ENCODE data around the gene SMKR1. TPM values are rescaled to one million over a fixed set of nuclear protein-coding genes. Genes with fewer than 3 reads are reported as not detected.

The SMKR1 gene
- total RNA-seq, 1 experiment from 2014 or later: 8.9 TPM

DNA sequence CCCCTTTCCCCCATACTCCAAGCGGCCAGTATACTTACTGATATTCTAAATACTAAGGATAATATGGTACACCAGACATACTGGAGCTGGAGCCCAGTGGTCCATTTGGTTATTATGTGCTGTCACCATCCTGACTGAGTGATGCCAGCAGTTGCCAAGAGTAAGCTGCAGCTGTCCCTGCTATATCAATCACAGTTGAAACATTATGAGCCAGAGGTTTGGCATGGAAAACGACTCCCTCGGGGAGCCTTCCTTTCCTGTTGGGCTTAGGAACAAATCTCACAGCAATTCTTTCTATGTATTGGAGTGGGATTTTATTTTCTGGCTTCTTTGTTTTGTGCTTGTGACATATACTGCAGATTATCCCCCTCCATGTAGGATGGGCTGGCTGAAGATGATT is 35.5 kb upstream of the SMKR1 start:
- Histone ChIP-seq H3K27me3 (ENCODE audit: insufficient read depth, low read length) (no peaks in the 10 kb centered on the region), H3K4me1 (ENCODE audit: control insufficient read depth in 1 of 2, insufficient read depth in 2 of 2, low read length in 2 of 2) (peaks cover 0 to 7% of the 10 kb centered on the region in 2 experiments; a peak in 3 of 4 replicates), H3K9me2 (ENCODE audit: insufficient read depth) (no peaks in the 10 kb centered on the region), H4K20me1 (ENCODE audit: insufficient read depth) (no peaks in the 10 kb centered on the region), H3K36me3 (ENCODE audit: control insufficient read depth in 1 of 2, insufficient read depth in 2 of 2, low read length in 2 of 2) (peaks cover 0 to 4% of the 10 kb centered on the region in 2 experiments; a peak in 2 of 4 replicates), H3K9ac (ENCODE audit: low read length) (no peak overlapping the region), H3K9me3 (ENCODE audit: control insufficient read depth in 1 of 2, insufficient read depth in 1 of 2, low read depth in 1 of 2, low read length in 2 of 2) (no peaks in the 10 kb centered on the region), H3K27ac (ENCODE audit: low read depth, low read length) (no peak overlapping the region), H3K4me3 (replicated peaks in 1 of 2; ENCODE audit: low read depth in 1 of 2, low read length in 2 of 2) (no peak overlapping the region), H3K79me2 (ENCODE audit: insufficient read depth, low read length) (no peaks in the 10 kb centered on the region), H2AFZ (ENCODE audit: low read depth, low read length, poor library complexity, severe bottlenecking) (no peak overlapping the region), H3K4me2 (ENCODE audit: low read length) (no peak overlapping the region)
- ChIA-PET CTCF (interaction anchor here (0.7 kb wide), 1 partner anchor 99 kb away, joined by 3 read pairs; no protein-coding TSS in a partner anchor), POLR2A (no interaction called here), RAD21 (ENCODE audit: low non-redundant PET in 1 of 2, low total read pairs in 2 of 2, uncharacterized antibody in 2 of 2, unreplicated experiment in 2 of 2) (no interaction called here)
- no TSS peak for BruUV-seq (replicated peaks)
- intact Hi-C loops (cut with micrococcal nuclease): no loop called here
- no peak for TF ChIP-seq EZH2 (IDR thresholded peaks at IDR 0.05)
- TF ChIP-seq, protein P1, sequence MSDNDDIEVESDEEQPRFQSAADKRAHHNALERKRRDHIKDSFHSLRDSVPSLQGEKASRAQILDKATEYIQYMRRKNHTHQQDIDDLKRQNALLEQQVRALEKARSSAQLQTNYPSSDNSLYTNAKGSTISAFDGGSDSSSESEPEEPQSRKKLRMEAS (IDR thresholded peaks at IDR 0.05): no peak
- DNase-seq (ENCODE audit: low read depth, low spot score) (no peak), ATAC-seq (no peak)

DNA sequence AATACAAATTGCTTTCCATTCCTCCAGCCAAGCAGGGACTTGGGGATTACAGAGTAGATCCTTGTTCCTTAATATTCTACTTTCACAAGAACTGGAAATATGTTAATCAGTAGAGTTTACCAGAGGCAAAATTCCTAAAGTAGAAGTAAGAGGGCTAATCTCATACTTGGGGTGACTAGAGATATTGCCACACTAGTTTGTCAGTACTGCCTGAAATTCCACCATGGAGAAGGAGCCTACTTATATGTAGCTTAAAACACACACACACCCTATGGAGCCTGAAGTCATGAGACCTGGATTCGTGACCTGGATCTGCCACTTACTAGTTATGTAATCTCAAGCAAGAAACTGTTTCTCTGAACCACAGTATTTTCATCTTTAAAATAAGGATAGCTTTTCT is 34.2 kb upstream of the SMKR1 start:
- DNase-seq (ENCODE audit: low read depth, low spot score) (no peak), ATAC-seq (no peak)
- Histone ChIP-seq H3K27ac (ENCODE audit: low read depth, low read length) (no peak overlapping the region), H4K20me1 (ENCODE audit: insufficient read depth) (no peaks in the 10 kb centered on the region), H3K4me1 (ENCODE audit: control insufficient read depth in 1 of 2, insufficient read depth in 2 of 2, low read length in 2 of 2) (peaks cover 0 to 9% of the 10 kb centered on the region in 2 experiments; a peak in 3 of 4 replicates), H3K36me3 (ENCODE audit: control insufficient read depth in 1 of 2, insufficient read depth in 2 of 2, low read length in 2 of 2) (0 out of 4 replicates have a peak, but pooled peaks cover 0 to 3% of the 10 kb centered on the region in 2 experiments), H3K4me3 (replicated peaks in 1 of 2; ENCODE audit: low read depth in 1 of 2, low read length in 2 of 2) (no peak overlapping the region), H2AFZ (ENCODE audit: low read depth, low read length, poor library complexity, severe bottlenecking) (no peak overlapping the region), H3K79me2 (ENCODE audit: insufficient read depth, low read length) (no peaks in the 10 kb centered on the region), H3K4me2 (ENCODE audit: low read length) (no peak overlapping the region), H3K9ac (ENCODE audit: low read length) (no peak overlapping the region), H3K9me2 (ENCODE audit: insufficient read depth) (no peaks in the 10 kb centered on the region), H3K27me3 (ENCODE audit: insufficient read depth, low read length) (no peaks in the 10 kb centered on the region), H3K9me3 (ENCODE audit: control insufficient read depth in 1 of 2, insufficient read depth in 1 of 2, low read depth in 1 of 2, low read length in 2 of 2) (no peaks in the 10 kb centered on the region)
- CTCF ChIA-PET: interaction anchor here (1.3 kb wide), 1 partner anchor 125 kb away, joined by 3 read pairs; no protein-coding TSS in a partner anchor
- intact Hi-C loops (cut with micrococcal nuclease): no loop called here
- TF ChIP-seq JUND (IDR thresholded peaks at IDR 0.05) (no peak), ELF1 (IDR thresholded peaks at IDR 0.05; ENCODE audit: borderline replicate concordance, low read depth) (no peak), EZH2phosphoT487 (IDR thresholded peaks at IDR 0.05; ENCODE audit: borderline replicate concordance) (no peak), FOSL1 (IDR thresholded peaks at IDR 0.05; ENCODE audit: low read depth) (no peak), RAD21 (IDR thresholded peaks at IDR 0.05; ENCODE audit: low read depth) (no peak), EZH2 (IDR thresholded peaks at IDR 0.05) (no peak), CEBPB (IDR thresholded peaks at IDR 0.05; ENCODE audit: low read depth) (no peak), POLR2AphosphoS5 (IDR thresholded peaks at IDR 0.05; ENCODE audit: low read depth, low read length) (no peak), YY1 (IDR thresholded peaks at IDR 0.05; ENCODE audit: extremely low read depth, insufficient replicate concordance, low read depth, low read length) (no peak)
- TF ChIP-seq, protein P2, sequence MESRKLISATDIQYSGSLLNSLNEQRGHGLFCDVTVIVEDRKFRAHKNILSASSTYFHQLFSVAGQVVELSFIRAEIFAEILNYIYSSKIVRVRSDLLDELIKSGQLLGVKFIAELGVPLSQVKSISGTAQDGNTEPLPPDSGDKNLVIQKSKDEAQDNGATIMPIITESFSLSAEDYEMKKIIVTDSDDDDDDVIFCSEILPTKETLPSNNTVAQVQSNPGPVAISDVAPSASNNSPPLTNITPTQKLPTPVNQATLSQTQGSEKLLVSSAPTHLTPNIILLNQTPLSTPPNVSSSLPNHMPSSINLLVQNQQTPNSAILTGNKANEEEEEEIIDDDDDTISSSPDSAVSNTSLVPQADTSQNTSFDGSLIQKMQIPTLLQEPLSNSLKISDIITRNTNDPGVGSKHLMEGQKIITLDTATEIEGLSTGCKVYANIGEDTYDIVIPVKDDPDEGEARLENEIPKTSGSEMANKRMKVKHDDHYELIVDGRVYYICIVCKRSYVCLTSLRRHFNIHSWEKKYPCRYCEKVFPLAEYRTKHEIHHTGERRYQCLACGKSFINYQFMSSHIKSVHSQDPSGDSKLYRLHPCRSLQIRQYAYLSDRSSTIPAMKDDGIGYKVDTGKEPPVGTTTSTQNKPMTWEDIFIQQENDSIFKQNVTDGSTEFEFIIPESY (IDR thresholded peaks at IDR 0.05; ENCODE audit: extremely low read depth, insufficient replicate concordance, low read length): no peak
- TF ChIP-seq, protein P3, sequence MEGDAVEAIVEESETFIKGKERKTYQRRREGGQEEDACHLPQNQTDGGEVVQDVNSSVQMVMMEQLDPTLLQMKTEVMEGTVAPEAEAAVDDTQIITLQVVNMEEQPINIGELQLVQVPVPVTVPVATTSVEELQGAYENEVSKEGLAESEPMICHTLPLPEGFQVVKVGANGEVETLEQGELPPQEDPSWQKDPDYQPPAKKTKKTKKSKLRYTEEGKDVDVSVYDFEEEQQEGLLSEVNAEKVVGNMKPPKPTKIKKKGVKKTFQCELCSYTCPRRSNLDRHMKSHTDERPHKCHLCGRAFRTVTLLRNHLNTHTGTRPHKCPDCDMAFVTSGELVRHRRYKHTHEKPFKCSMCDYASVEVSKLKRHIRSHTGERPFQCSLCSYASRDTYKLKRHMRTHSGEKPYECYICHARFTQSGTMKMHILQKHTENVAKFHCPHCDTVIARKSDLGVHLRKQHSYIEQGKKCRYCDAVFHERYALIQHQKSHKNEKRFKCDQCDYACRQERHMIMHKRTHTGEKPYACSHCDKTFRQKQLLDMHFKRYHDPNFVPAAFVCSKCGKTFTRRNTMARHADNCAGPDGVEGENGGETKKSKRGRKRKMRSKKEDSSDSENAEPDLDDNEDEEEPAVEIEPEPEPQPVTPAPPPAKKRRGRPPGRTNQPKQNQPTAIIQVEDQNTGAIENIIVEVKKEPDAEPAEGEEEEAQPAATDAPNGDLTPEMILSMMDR (IDR thresholded peaks at IDR 0.05 in 2 of 3, conservative IDR thresholded peaks at IDR 0.05 in 1 of 3; ENCODE audit: borderline replicate concordance in 1 of 3, insufficient read depth in 1 of 3, low read depth in 2 of 3, low read length in 2 of 3): no peak
- BruUV-seq (replicated peaks): no TSS peak
- RAD21 ChIA-PET (ENCODE audit: low non-redundant PET in 1 of 2, low total read pairs in 2 of 2, uncharacterized antibody in 2 of 2, unreplicated experiment in 2 of 2): no interaction called here
- POLR2A ChIA-PET: no interaction called here

Data from HCT116 (cell line).